ENCODE results near the gene EFCC1.
A peak's percentile ranks its signal among the peaks of the same experiment; 100 is the strongest.

EFCC1 gene

DNA sequence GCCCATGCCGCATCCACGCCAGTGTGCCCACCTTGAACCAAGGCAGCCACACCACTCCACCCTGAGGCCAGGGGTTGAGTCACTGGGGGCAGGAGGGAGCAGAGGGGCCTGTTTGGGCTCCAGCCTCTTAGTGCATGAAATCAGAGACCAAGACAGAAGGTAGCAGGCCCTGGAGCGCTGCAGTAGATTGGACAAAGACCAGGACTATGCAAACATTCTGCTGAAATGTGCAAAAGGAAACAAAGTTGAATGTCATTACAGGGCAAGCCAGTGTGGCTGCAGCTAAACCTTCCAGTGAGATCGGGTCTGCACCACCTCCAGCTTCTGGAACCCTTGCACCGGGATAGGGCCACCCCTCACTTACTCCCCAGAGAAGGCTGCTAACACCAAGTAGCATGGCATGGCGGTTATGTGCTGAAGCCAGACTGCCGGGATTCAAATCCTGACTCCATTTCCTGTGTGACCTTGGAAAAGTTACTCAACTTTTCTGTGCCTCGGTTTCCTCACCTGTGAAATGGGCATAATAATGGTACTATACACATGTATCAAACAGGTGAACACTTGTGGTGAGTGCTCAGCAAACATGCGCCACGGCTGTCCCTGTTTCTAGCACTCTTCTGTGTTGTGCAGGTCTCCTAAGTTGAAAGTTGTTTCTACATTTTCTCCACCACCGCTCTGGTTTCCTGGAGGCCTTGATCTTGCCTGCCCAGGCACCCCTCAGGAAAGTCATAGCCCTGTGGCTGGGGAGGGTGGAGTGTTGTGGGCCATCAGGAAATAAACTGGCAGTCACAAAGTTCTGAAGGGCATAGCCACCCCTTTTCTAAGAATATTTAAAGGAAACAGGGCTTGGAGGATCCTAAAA lies 34.5 kb downstream of the EFCC1 start:
- DNase-seq: no peak

GRCh38 chr3:129036222-129037092 lies 35.4 kb downstream of the EFCC1 start:
- DNase-seq: no peak

GRCh38 chr3:129037093-129037419 lies 36.0 kb downstream of the EFCC1 start:
- DNase-seq: no peak

DNA sequence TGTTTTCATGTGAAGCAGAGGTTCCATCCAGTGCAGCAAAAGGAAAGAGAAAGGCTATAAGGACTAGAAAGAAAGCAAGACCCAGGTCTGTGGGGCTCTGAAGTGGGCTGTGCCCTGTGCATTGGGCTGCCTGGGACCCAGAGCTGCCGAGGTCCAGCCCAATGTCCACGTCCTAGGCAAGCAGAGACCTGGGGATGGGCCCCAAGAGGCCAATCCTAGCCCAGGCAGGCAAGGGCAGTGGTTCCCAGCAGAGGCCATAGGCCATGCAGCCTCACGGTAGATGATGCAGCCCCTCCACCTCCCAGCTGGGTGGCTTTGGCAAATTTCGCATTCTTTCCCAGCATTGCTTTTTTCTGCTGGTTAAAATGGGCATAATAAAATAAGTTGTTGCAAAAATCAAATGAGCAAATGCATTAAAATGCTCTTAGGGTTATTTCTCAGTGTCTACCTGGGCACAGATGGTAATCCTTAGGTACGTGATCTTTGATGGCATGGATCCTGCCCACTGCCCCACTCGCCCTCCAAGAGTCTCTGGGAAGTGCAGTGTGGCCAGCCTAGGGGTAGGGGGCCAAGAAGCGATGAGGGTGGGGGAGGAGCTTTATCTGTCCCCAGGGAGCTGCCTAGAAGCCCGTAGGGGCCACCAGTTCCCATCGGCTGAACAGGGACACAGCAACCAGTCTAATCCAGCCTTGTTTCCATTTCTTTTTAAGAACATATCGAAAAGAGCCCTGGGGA lies 37.2 kb downstream of the EFCC1 start:
- no peak for DNase-seq

DNA sequence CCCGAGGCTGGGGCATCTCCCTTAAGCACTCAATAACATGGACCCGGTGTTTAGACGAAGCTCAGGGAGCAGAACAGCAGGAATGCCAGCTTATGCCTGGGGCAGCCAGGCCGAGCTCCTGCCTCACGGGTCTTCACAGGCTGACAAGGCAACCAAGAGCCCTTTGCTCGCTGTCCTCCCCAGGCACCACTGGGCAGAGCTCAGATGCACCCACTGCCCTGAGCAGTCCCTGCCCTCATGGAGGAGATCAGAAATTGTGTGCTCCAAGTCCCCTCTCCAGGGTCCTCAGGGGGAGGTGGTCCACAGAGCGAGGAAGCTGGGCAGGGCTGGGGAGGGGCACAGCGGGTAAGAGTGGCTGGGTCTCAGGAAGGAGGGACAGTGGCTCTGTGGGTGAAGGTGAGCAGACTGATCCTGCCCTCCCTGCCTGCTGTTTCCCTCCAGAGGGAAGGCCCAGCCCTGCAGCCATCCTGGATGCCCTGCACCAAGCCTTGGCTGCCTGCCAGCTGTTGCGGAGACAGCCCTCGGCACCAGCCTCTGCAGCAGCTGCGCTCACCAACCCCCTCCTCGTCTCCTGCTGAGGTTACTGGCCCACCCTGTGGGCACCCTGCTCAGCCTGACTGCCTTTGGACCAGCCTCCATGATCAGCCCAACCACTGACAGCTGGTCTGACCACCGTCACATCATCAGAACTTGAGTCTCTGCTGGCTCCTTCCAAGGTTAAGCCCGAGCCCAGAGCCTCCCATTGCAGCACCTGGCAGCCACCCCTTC lies 38.4 kb downstream of the EFCC1 start:
- no peak for DNase-seq

GRCh38 chr3:129040039-129040336 lies 38.9 kb downstream of the EFCC1 start:
- no peak for DNase-seq

- no peak for DNase-seq
Observed at GRCh38 chr3:129040579-129041300, 39.6 kb downstream of the EFCC1 start.

GRCh38 chr3:129045675-129046036 lies 44.6 kb downstream of the EFCC1 start:
- peak in 1 of 2 donors; percentile 63 for DNase-seq

- peak in 1 of 2 donors; percentile 10 for DNase-seq
Observed at GRCh38 chr3:129046037-129046731, 45.1 kb downstream of the EFCC1 start.

- DNase-seq: no peak
Observed at GRCh38 chr3:129046732-129047552, 45.8 kb downstream of the EFCC1 start.

DNA sequence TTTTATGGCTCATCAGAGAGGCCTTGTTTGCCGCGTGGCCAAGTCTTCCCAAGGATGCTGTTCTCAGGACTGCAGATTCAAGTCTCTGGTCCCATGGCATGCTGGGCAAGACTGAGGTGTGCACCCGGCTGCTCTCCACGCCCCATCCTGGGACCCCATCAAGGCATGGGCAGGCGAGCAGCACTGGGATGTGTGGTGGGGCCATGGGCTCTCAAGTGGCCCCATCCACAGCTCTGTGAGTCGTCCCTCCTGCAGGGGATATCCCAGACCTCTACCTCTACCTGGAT lies 46.4 kb downstream of the EFCC1 start:
- DNase-seq: no peak

DNA sequence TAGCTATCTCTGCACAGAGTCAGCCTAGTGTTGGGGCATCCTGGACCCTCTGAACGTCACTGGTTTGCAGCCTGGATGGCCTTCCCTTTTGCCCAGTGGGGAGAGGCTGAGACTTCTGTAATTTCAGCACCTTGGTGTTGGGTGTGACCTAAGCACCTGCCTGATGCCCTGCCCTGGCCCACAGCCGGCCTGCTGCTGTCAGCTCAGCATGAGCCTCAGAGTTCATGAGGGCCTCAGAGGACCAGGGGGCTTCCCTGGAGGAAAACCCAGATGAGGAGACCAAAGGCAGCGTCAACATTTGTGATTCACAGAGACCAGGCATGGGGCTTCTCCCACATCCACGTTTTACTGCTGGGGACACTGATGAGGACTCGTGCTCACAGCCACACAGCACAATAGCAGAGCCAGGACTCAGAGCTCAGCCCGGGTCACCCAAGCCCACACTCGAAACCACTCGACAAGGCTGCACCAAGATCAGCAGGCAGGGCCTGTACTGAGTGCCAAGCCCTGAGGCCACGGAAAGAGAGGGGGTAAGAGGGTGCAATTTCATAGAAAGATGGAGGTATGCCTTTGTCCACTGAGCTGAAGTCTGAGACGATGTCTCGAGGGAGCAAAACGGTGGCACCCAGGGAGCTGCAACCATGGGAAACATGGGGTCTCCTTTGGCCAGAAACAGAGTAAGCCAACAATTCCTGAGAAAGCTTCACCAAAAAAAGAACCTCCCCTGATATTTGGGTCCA lies 49.6 kb downstream of the EFCC1 start:
- no peak for DNase-seq

- DNase-seq: no peak
Observed at GRCh38 chr3:129051871-129052340, 50.8 kb downstream of the EFCC1 start.

DNA sequence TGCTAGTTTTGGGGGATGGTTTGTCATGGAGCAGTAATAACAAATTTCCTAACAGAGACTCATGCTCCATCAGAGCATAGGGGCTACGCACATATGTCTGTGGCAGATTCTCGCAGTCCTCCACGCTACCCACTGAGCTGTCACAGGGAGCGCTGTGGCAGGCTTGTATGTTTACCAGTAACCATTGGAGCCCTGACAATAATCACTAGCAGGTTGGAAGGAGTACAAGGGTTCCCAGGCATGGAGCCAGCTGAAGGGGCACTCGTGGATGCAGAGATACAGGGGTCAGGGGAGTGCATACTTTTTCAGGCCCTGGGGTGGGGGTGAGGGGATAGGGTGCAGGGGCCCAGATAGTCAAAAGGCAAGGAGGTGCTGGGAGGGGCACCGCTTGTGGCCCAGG lies 51.6 kb downstream of the EFCC1 start:
- no peak for DNase-seq

- DNase-seq: no peak
Observed at GRCh38 chr3:129054605-129055104, 53.6 kb downstream of the EFCC1 start.

DNA sequence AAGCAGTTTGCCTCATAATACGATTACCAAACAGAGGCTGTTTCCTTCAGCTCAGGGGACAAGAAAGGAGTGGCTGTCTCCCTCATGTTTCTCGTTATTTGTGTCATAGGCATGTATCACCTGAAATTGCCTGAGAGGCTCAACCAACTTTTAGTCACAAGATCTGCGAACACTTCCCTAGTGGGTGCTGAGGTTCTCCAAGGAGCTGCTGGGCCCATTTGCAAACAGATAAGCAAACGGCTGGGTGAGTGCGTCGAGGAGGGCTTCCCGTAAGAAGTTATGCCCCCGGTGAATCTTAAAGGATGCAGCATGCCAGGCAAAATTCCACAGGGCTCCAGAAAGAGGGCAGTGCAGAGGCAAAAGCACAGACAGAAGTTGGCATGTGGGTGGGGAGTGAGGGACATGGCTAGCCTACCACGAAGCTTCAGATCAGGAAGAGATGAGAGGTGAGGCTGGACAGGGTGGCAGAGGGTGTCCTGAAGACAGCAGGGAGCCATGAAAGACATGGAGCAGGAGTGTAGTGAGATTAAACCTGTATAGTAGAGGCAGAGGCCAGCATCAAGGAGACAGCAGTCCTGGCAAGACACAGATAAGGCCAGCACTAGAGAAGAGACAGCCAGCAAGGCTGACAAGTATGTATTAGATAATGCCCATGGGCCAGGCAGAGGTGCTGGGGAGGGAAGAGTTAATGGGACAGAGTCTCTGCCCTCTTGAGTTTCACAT lies 55.5 kb downstream of the EFCC1 start:
- no peak for DNase-seq

DNA sequence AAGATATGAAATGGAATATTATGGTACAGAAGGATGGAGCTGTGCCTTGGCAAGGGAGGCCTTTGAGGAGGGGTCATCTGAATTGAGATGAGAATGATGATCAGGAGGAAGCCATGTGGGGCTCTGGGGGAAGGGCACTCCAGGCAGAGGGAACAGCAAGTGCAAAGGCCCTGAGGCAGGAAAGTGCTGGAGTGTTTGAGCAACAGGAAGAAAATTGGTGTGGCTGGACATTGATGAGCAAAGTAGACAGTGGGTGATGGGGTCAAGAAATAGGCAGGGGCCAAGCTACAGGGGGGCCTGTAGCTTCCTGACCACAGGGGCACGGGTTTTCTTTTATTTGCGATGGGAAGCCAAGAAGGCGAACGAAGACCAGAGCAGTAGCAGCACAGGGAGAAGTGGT lies 56.1 kb downstream of the EFCC1 start:
- DNase-seq: no peak

DNA sequence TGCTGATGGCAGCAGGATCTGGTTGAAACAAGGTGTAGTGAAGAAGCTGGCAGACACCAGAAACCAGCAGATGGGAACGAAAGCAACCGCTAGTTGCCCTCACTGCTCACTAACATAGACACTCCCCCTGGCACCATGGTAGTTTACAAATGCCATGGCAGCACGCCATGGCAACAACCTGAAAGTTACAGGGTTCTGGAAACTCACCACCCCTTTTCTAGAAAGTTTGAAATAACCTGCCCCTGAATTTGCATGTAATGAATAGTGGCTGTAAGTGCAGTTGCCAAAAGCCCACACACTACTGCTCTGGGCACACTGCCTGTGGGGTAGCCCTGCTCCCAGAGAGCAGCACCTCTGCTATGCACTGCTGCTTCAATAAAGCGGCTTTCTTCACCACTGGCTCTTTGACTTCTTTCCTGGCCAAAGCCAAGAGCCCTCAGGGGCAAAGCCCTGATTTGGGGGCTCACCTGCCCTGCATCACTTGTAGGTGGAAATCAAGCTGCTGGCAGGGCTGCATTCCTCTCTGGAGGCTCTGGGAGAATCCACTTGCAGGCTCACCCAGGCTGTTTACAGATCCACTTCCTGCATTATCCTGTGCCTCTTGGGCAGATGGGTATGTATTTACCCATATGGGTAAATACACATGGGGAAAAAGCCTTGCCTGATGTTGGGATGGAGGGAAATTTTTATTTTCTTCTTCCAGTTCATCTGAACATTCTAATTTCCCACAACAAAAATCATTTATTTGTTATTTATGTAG lies 57.5 kb downstream of the EFCC1 start:
- no peak for DNase-seq
